H1 (cell line): Measurements from ENCODE around the gene CAMK2D. TPM values are rescaled to one million over a fixed set of nuclear protein-coding genes. Genes with fewer than 3 reads are reported as not detected.

ENCODE experiments used
- polyA plus RNA-seq, 7 experiments: library from polyadenylated mRNA; depleted of rRNA in 3 of 7; stranded (reverse) in 5 of 7; unstranded in 2 of 7; fragments of >200 nt in 5 of 7; fragments of 200-250 nt in 2 of 7; gene quantifications; 1 replicate in 5 of 7; 2 replicates in 1 of 7; 4 replicates in 1 of 7; pipeline versions ENCODE4 v1.2.1 to v1.2.3, GENCODE V29; 2011 to 2013; ENCODE audit warnings: missing spikeins in 2 of 7, mixed read lengths in 2 of 7
- total RNA-seq: library from RNA; stranded (reverse); fragmentation: NEBNext Ultra II Directional; extraction: Animal tissue kit (Norgen Biotek cat#: 25700); gene quantifications from 2 replicates; pipeline ENCODE4 v1.2.1, GENCODE V29; 2021
- TF ChIP-seq, protein P1 (sequence below): fragments of 300-600 bp; sonication (generic); IDR thresholded peaks from 2 replicates; pipeline ENCODE4 v1.7.1; 2012; ENCODE audit warnings: low read length, moderate library complexity, mild to moderate bottlenecking, inconsistent platforms; ENCODE audit not compliant: insufficient replicate concordance

Gene CAMK2D
- total and polyA plus RNA-seq, 2 of the 8 experiments (the other 6 are each of a cell fraction or from before 2014, with no cell fraction given): 3.2 to 7.0 TPM

DNA sequence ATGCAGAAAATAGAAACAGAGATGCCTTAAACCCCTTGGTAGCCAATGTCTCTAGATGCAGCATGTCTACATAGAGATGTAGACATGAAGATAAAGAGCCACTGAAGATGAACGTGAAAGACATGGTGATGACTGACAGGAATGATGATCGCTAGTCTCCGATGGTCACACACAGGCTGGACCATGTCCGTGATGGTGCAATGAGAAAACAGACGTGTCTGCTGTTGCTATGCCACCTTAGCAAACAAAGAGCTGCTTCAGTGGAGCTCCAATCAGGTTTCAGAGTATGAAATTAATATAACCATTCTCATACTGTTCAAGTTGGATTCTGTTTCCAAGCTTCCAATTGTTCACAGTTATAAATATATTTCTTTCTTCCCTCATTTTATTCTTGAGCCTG is 256.5 kb downstream of the CAMK2D start (continued):
- TF ChIP-seq, protein P1, sequence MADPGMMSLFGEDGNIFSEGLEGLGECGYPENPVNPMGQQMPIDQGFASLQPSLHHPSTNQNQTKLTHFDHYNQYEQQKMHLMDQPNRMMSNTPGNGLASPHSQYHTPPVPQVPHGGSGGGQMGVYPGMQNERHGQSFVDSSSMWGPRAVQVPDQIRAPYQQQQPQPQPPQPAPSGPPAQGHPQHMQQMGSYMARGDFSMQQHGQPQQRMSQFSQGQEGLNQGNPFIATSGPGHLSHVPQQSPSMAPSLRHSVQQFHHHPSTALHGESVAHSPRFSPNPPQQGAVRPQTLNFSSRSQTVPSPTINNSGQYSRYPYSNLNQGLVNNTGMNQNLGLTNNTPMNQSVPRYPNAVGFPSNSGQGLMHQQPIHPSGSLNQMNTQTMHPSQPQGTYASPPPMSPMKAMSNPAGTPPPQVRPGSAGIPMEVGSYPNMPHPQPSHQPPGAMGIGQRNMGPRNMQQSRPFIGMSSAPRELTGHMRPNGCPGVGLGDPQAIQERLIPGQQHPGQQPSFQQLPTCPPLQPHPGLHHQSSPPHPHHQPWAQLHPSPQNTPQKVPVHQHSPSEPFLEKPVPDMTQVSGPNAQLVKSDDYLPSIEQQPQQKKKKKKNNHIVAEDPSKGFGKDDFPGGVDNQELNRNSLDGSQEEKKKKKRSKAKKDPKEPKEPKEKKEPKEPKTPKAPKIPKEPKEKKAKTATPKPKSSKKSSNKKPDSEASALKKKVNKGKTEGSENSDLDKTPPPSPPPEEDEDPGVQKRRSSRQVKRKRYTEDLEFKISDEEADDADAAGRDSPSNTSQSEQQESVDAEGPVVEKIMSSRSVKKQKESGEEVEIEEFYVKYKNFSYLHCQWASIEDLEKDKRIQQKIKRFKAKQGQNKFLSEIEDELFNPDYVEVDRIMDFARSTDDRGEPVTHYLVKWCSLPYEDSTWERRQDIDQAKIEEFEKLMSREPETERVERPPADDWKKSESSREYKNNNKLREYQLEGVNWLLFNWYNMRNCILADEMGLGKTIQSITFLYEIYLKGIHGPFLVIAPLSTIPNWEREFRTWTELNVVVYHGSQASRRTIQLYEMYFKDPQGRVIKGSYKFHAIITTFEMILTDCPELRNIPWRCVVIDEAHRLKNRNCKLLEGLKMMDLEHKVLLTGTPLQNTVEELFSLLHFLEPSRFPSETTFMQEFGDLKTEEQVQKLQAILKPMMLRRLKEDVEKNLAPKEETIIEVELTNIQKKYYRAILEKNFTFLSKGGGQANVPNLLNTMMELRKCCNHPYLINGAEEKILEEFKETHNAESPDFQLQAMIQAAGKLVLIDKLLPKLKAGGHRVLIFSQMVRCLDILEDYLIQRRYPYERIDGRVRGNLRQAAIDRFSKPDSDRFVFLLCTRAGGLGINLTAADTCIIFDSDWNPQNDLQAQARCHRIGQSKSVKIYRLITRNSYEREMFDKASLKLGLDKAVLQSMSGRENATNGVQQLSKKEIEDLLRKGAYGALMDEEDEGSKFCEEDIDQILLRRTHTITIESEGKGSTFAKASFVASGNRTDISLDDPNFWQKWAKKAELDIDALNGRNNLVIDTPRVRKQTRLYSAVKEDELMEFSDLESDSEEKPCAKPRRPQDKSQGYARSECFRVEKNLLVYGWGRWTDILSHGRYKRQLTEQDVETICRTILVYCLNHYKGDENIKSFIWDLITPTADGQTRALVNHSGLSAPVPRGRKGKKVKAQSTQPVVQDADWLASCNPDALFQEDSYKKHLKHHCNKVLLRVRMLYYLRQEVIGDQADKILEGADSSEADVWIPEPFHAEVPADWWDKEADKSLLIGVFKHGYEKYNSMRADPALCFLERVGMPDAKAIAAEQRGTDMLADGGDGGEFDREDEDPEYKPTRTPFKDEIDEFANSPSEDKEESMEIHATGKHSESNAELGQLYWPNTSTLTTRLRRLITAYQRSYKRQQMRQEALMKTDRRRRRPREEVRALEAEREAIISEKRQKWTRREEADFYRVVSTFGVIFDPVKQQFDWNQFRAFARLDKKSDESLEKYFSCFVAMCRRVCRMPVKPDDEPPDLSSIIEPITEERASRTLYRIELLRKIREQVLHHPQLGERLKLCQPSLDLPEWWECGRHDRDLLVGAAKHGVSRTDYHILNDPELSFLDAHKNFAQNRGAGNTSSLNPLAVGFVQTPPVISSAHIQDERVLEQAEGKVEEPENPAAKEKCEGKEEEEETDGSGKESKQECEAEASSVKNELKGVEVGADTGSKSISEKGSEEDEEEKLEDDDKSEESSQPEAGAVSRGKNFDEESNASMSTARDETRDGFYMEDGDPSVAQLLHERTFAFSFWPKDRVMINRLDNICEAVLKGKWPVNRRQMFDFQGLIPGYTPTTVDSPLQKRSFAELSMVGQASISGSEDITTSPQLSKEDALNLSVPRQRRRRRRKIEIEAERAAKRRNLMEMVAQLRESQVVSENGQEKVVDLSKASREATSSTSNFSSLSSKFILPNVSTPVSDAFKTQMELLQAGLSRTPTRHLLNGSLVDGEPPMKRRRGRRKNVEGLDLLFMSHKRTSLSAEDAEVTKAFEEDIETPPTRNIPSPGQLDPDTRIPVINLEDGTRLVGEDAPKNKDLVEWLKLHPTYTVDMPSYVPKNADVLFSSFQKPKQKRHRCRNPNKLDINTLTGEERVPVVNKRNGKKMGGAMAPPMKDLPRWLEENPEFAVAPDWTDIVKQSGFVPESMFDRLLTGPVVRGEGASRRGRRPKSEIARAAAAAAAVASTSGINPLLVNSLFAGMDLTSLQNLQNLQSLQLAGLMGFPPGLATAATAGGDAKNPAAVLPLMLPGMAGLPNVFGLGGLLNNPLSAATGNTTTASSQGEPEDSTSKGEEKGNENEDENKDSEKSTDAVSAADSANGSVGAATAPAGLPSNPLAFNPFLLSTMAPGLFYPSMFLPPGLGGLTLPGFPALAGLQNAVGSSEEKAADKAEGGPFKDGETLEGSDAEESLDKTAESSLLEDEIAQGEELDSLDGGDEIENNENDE: no peak
